HG02840 (cell line): Measurements from ENCODE around the gene NCAM1.

Experiments
- ATAC-seq: cut with Tn5 transposase; IDR thresholded peaks from one replicate; pipeline ENCODE4 v1.9.1; 2021; ENCODE audit warnings: mild to moderate bottlenecking, moderate library complexity, moderate number of reproducible peaks; ENCODE audit not compliant: unreplicated experiment, low FRiP score

Gene NCAM1

DNA sequence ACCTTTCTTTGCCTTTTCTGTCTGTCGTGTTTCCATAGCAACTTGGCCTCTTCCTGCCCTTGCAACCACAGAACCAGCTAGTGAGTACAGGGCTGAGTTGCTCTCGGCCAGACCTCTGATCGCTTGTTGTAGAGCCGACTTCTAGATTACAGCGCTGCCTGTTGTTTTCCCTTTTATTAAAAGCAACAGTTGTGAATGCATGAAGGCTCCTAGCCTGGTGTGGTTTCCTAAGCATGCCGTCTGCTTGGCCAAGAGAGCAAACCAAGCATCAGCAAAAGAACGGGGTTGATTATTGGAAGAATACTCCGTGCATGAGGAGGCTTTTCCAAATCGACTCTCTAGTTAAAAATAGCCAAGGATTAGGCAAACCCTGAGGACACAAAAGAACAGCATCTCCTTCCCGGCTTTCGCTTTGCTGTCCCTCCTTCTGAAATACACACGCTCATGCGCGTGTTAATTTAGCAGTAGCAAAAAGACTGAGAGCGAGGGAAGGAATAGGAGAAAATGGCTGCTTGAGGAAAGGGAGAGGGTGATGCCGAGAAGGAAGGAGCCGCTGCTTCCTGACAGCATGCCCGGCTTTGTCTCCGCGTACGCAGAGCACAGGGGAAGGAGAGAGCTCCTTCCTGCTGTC, 281.7 kb downstream of the NCAM1 start:
- no peak for ATAC-seq

DNA sequence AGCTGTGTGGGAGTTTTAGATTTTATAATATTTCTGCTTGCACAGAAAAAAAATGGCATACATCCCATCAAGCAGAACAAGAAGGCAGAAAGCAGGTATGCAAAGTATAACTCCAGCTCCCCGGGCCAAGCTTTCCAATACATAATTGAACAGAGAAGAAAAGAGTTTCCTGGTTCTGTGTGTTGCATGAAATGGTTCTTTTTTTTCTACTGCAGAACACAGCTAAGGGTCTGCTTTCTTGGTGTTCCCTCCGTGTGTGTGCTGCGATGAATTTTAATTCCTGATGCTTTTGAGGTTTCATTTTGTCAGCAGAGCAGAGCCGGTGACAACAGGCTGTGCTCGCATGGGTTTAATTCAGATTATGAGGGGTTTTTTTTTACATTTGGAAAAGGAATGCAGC, 282.5 kb downstream of the NCAM1 start:
- ATAC-seq = no peak

DNA sequence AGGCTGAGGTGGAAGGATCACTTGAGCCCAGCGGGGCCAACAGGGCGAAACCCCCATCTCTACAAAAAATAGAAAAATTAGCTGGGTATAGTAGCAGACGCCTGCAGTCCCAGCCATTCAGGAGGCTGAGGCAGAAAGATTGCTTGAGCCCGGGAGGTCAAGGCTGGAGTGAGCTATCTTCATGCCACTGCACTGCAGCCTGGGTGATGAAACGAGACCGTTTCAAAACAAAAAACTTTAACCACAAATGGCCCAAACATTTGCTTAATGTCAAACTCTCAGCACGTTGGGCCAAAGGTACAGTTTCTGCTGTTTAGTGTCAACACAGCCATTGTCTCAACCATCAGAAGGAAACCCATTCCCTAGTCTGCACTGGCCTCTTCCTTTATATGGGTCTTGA, 284.0 kb downstream of the NCAM1 start:
- no peak for ATAC-seq

DNA sequence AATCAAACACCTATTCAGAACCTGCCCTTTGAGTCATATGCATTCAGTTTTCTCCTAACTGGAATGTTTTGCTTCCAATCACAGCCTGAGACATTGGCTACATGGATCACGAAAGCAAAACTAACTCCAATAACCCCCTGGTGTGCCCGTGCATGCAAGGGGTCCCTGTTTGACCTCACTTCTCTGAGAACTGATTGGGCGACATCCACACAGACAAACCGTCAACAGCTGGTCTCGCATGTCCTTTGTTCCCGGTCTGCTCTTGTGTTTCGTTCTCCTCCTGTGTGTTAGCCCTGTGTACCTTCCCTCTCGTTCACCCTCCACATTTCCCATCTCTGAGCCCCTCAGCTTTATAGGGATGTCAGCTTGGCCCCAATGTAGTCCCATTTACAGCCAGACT, 286.0 kb downstream of the NCAM1 start:
- no peak for ATAC-seq

DNA sequence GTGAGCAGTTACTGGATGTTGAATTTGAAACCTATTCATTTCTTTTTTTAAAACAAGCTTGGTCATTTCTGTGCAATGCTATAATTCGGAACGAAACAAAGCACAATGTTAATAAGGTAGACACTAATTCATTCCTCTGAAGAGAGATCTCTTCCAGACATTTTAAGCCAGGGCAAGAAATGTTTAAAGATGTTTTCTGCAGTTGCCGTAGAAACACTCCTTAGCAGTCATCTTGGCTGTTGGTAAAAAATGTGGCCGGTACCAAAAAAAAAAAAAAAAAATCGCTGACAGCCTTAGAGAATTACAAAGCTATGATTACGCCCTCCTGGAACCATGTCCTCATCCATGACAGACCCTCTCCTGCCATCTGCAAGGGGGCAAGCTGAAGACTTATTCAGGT, 286.7 kb downstream of the NCAM1 start:
- ATAC-seq = no peak

DNA sequence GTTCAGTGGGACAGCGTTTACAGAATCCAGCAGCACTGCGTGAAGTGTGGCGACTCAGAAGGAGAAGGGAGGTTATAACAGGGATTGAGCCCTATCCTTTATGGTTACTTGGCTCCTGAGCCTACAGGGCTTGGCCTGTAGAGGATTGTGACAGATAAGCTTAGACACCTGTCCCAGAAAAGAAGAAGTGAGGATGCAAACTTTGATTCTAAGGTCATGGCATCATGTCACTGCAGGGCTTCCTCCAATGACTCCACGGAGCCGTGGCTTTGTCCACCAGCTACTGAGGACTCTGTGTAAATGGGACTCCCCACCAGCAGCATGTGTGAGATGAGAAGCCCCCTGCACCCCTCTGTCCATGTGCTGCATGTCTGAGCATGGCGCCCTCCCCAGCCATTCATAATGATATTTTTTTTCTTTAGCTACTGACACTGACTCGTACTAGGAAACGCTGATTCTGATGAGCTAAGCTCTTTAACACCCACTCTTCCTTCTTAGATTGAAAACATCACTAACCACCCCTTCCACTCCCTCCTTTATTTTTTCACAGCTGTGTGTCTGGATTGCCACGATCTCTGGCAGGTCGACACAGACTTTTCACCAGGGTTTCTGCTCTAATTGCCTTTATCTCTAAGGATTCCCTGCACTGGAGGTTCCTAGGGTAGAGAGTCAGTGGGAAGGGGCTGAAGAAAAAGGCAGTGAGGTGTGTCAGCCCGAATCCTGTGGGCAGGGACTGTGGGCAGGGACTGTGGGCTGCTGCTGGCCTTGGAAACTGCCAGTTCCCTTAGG, 287.7 kb downstream of the NCAM1 start:
- no peak for ATAC-seq

DNA sequence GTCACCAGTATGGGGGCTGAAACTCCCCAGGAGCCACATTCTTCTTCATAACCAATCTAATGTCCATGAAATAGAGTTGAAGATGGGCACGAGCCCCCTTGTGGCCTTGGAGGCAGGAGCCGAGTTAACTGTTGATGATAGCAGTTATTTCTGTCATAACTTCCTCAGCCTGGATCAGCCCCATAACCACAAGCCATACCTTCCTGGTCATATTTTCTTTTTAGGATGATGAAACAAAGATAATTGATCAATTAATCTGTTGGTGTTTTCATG, 288.2 kb downstream of the NCAM1 start:
- no peak for ATAC-seq

DNA sequence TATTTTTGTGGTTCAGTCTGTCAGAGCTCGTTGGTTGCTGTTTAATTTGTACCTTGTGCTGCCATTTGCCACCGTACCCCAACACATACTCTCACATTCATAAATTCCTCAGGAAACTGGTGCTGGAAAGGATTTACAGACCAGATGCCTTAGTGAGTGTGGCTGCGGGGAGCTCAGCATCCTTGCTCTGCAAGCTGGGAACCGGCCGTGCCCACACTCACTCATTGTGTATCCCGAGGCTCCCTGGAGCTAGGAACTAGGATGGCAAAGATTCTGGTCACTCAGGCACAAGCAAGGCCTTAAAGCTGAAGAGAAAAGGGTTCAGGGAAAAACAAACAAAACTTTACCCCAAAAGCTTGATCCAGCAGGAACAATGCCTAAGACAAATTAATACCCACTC, 288.6 kb downstream of the NCAM1 start:
- ATAC-seq = no peak

DNA sequence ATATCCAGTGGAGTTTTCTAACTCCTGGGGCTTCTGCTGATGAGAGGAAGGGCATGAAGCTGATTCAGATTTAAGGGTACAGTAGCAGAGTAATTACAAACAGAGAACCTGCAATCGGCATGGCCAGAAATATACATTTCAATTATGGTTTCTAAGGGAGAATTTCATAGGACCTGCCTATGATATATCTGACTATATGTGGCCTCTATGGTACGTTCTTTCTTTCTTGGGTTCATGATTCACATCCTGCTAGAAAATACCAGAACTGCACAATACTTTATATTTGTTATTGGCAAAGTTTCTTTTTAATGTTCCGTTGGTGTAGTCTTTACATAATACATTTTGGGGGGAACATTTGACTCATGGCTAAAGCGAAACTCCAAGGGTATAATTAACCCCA, 290.1 kb downstream of the NCAM1 start:
- no peak for ATAC-seq

DNA sequence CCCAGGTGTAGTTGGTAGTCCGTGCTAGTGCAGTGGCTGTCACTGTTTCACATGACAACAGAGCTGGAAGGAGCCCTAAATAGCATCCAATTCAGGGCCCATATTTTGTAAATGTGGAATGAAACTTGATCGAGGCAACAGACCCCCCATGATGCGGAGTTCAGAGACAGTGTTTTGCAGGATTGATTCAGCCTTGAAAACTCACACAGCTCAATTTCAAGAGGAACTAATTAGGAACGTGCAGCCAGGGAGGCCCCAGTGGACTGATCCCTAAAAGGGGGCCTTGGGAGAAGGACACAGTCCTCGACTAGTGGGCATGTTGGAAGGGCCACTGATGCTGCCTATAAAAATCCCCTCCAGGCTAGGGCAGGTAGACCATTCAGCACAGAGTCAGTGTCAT, 292.2 kb downstream of the NCAM1 start:
- no peak for ATAC-seq

DNA sequence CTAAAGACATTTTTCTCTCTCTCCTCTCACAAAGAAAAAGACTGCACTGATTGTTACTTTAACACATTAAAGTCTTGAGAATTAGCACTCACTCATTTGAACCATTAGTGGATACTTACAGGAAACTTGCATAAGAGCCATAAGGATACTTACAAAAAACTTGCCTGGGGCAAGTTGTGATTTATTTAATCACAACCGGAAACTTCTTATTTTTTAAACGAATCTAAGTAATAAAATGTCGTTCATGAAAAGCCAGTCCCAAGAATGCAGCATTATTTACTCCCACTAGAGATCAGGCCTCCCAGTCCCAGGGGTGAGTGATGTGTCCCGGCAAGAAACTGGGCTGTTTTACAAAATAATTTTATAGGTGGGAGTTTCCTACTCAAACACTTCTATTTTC, 293.9 kb downstream of the NCAM1 start:
- ATAC-seq = no peak

DNA sequence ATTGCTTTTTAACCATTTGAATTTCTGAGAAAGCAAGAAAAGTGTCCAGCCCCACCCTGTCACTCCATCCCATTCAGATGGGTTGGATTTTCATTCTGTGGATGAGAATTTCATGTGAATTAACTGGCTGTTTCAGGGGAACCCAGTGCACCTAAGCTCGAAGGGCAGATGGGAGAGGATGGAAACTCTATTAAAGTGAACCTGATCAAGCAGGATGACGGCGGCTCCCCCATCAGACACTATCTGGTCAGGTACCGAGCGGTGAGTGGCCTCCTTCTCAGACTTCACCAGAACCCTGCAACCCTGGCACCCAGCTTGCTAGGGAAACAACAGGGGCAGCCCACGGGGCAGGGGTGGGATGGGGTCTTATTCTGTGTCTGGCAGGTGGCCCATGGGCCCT, 294.5 kb downstream of the NCAM1 start:
- ATAC-seq = no peak

DNA sequence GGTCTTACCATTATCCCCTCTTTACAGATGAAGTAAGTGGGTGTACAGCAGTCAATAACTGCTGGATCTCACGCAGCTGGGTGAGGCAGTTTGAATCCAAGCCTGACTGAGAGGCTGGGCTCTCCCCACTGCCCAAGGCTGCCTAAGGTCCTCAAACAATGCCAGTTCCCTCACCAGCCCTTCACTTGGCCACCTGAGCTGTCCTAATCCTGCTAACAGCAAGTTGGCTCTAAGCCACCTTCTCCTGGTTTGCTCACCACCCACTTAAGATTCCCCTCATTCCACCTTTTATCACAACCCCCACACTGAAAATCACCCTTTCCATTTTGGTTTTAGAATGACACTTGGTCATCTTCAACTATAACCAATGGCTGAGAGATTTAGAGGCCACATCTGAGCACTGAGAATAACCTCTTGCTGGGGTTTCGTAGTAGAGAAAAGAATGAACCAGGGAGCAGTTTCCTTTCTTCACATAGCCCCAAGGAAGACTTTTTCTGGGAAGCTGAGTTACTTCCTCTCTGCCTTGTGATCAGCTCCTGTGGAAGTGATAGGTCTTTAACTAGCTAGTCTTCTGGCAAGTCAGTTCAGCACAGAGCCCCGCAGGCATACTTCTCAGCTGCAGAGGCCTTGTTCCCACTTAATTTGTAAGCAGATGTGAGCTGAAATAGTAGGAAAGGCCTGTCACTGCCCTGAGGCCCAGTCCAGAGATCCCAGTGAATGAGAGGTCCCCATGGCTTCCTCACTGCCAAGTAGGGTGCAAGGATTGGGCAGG, 295.4 kb downstream of the NCAM1 start:
- no peak for ATAC-seq

DNA sequence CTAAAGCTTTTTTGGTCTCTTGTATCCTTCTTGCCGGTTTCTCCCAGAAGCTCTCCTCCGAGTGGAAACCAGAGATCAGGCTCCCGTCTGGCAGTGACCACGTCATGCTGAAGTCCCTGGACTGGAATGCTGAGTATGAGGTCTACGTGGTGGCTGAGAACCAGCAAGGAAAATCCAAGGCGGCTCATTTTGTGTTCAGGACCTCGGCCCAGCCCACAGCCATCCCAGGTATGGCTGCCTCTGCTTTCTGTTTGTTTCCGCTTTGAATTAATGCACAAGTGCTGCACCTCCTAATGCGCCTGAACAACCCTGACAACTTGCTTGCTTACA, 298.8 kb downstream of the NCAM1 start:
- no peak for ATAC-seq

DNA sequence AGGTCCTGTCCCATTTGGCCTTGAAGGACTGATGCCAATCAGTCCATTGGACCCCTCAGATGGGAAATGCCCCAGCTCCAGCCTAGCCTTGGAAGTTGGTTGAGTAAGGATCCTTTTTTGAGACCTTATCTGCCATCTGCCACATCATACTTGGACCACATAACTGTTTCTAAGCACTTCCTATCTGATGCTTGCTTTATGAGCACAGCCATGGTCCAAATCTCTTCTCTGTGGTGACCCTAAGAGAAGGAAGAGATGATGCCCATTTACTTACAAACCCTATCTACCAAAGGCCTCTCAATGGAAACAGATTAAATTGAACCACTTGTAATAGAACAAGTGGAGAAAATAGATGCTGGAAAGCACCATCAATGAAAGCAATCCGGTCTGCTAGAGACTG, 299.3 kb downstream of the NCAM1 start:
- no peak for ATAC-seq

DNA sequence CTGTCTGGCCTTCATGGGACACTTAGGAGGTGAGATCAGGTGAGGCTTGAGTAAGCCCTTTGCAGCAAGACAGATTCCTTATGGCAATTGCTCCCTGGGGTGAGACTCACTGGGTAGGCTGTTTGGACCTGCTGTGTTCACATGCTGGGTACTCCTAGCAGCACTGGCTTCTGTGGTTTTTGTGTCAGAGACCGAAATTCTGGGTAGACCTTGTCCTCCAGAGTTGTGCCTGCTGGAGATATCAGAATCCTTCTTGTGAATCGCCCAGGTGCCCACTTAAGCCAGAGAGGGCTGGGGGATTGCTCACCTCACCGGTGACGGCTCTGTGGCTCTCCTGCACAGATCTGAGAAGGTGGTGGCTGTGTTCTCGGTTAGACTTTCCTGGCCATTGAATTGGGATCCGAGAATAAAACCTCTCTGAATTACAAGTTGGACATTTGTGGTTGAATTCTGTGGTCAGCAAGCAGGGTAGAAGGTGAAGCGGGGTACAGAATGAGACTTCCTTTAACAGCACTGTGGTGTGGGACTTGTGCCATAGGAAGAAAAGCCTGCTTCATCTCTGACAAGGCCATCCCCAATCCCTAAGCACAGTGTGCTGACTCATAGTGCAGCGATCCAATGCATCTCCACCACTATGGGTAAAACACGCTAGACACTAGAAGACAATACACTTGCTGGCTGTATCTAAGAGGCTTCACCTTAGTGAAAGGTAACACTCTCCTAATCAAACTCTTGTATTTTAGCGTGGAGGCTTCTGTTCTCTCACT, 300.7 kb downstream of the NCAM1 start:
- no peak for ATAC-seq

DNA sequence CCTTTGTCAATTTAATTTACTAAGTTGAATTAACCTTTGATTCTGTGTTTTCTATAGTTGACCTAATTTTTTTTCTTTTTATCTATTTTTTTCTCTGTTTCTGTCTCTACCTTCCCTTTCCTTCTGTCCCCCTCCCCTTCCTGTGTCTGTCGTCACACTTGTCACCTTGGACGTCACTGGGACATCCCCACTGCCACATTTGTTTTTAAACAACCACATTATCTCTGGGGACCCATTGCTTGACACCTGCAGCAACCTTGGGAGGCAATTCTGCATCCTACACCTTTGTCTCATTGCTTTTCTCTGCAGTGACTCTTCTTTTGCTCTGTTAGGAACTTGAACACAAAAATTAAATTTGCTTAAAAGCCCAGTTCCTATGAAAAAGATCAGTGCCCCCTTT, 301.4 kb downstream of the NCAM1 start:
- ATAC-seq = no peak

DNA sequence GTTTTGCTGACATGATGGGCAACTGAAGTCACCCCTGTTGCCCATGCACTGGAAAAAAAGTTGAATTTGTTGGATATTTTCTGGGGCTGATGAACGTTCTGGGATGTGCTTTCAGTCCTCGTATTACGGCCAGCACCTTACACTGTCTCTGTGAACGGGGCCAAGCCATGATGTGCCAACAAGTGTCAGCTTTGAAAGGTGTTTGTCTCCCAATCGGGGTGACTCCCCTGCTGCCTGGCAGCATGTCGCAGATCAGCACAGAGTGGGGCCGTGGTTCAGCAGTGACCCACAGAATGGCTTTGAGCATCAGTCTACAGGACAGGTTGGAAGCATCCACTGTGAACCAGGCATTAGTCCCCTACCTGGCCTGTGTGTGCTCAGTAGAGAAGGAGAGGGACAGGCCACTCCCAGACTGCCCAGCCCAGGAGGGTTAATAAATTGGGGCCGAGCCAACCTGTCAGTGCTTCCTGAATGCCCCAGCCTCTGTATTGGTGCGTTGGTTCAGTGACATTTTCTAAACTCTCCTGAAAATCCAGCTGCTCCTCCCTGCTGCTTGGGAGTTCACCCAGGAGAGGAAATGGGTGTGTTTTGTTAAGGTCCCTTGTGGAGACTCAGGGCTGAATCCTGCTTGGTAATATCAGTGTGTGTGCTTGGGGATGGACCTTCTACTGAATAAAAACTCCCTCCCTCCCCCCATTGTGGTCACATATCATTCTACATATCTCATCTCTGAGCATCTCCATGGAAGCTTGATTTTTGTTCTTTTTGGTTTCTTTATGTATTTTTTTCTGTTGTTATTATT, 302.4 kb downstream of the NCAM1 start:
- no peak for ATAC-seq

DNA sequence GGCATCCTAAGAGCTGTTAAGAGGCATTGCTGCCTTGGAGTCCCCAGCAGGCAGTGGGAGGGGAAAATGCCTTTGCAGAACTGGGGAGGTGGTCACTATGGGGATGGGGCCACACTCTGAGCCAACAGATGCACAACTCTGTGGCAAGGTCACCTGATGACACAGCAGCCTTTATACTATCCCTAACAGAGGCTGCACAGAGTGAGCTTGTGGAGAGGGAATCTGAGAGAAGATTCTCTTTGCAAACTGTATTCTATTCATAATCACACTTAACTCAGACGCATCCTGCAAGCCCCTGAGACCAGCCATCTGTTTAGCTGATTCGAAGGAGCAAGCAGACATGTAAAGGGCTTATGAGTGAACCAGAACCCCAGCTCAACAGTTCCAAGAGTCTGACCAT, 304.1 kb downstream of the NCAM1 start:
- no peak for ATAC-seq

DNA sequence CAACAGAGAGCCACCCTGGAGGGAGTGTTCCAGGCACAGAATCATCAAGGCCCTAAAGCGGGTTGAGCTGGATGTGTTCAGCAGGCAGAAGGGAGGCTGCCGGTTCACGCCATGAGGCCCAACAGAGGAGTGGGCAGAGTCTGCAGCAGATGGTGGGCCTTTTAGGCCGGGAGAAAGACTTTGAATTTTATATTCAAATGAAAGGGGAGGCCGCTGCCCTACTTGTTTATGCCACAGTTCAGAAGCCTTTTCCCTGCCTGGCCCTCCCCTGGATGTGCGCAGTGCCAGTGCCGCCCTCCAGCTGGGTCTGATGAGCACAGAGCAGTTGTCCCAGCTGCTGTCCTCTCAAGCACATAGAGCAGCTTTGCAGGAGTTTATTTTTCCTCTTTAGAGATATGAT, 306.3 kb downstream of the NCAM1 start:
- ATAC-seq = no peak

DNA sequence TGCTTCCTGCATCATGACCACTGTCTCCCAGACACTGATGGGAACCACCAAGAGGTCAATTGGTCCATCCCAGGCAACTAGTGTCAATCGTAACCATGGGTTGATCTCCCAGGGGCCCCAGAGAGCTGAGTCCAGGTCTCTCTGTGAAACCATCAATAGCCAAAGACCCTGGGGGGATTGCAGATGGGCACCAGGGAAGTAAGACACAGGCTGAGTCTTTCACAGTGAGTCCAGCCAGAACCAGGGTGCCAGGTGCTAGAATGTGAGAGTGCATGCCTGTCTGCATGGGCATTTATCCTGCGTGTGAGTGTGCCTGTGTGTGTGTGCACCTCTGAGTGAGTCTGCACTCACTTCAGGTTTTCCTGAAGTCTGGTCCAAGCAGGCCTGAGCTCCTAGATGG, 307.9 kb downstream of the NCAM1 start:
- ATAC-seq = no peak
